Retina (tissue), 1 donor: ENCODE data around the gene MED8.

Experiments used
- DNase-seq: peaks from one replicate; pipeline ENCODE4 v3.0.0-alpha.2; 2016

Gene MED8

DNA sequence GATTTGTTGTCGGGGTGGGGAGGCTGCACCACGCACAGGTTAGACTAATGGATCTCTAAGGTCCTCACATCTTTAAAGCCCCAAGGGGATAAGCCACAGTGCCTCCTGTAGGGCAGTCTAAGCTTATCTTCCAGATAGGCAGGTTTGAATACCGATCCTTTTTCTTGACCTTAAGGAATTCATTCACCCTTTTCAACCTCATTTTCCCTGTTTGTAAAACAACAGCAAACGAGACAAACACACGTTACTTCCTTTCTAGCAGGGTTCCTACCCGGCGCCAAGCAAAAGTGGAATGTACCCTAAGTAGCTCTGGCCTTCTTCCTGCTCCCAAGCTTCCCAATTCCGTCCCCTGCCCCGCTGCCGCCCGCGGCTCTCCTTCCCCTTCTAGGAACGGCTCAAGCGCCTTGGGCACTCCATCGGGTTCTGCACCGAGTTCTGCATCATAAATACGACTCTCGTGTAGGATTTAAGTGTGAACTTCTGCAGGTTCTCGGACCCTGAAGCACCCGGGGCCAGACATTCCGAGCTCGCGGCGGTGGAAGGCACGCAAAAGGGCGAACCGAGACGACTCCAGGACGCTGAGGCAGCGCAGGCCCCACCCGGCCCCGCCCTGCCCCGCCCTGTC lies 31.4 kb downstream of the MED8 start:
- DNase-seq: peak; percentile 64

DNA sequence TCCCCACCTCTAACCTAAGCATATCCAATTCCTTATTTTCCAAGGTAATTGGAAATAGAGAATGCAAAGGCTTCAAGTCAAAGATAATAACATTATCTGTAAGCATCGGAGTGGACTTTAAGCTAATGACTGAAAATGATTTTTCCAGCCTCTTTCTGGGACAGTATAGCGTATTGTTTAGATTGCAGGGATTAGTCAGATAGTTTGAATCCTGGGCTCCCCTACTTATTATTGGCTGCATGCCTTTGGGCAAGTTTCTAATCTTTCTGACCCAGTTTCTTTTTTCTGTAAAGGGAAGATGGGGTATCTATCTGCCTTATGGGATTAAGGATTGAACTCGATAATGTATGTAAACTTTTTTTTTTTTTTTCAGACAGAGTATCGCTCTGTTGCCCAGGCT lies 32.3 kb downstream of the MED8 start:
- DNase-seq: no peak

DNA sequence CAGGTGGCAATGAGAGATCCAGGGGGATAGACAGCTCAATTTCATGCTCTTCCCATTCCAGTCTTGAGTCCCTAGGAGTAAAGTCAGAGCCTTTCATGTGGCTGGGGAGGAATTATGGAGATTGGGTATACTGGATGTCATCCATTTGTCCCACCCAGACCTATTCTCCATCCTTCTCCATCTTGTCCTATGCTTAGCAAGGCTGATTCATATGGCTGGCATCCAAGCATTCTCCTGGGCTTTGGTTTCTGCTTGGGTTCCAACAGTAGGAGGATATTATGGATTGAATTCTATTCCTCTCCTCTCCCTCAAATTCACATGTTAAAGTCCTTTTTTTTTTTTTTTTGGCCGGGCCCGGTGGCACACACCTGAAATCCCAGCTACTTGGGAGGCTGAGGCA lies 34.7 kb downstream of the MED8 start:
- no peak for DNase-seq

GRCh38 chr1:43354471-43354870 lies 35.1 kb downstream of the MED8 start:
- DNase-seq: no peak

- no peak for DNase-seq
Measured at GRCh38 chr1:43352881-43353280, 36.7 kb downstream of the MED8 start.

GRCh38 chr1:43352351-43352705 lies 37.3 kb downstream of the MED8 start:
- DNase-seq: no peak

DNA sequence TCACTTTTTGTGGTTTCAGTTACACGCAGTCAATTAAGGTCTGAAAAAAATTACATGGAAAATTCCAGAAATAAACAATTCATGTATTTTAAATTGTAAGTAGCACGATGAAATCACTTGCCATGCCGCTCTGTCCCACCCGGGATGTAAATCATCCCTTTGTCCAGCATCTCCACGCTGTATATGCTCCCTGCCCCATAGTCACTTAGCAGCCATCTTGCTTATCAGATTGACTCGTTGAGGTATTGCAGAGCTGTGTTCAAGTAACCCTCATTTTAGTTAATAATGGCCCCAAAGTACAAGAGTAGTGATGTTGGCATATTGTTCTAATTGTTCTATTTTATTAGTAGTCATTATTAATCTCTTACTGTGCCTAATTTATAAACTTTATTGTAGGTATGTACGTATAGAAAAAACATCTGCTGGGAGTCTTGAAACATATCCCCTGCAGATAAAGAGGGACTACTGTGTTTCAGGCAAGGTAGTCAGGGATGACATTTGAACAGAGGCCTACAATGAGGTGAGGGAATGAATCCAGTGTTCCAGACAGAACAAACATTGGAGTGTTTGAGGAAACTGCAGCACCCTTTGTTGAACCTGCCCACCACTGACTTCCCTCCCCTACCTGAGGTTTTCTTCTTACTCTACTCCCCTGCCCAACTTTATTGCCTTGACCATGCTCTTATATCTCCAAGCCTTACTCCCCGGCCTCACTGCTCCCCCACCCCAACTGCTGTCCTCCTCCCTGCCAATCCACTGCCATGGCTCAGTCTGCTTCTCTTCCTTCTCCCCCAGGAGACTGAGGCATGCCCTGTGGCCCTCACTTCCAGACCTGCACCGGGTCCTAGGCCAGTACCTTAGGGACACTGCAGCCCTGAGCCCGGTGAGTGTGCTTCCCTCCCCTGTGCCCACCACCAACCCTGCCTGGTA lies 37.9 kb downstream of the MED8 start:
- no peak for DNase-seq

- DNase-seq: no peak
Measured at GRCh38 chr1:43350976-43351375, 38.6 kb downstream of the MED8 start.

DNA sequence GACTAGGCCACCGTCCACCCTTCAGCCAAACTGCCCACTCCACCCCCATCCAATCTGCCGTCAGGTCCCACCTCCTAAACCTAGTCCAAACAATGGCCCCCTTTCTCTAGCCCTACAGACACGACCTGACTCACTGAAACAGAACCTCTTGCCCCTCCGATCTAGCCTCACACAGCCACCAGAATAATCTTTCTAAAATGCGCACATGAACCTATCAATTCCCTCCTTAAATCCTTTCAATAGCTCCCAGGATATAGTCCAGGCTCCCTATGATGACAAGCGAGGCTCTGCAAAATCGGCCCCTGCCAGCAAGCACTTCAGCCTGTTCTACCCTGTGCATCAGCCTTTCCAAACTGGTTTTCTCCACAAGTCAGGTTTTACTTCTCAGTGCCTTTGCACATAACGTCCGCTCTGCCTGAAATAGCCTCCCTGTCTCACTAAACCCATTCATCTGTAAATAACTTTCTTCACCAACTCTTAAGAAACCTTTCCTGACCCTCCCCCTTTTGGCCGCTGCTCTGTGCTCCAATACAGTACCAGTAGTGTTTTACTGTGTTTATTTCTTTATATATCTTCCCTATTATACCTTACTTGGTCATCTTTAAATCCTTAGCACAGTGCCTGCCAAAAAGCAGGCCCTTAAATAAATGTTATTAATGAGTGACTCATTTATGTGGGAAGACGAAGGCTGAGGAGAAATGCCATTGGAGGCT lies 39.9 kb downstream of the MED8 start:
- no peak for DNase-seq

GRCh38 chr1:43348809-43349593 lies 40.6 kb downstream of the MED8 start:
- peak; percentile 86 for DNase-seq

DNA sequence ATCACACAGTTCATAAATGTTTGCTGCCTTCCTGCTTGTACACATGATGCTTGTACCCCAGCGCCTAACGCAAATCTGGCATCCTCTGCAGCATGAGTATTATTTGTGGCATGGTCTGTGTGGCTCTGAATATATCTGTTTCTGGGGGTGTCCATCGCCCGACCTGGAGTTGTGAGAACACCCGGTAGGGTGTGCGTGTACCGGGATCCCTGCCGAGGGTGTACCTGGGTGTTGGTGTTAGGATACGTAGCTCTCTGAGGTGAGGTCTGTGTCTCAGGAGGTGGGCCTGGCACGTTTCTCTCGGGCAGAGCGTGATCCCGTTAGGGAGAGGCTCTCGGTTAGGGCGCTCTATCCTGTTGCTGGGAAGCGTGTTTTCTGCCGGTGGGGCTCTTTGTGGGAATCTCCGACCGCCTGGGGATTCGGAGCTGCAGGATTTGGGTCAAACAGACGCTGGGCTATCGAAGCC lies 41.2 kb downstream of the MED8 start:
- no peak for DNase-seq

DNA sequence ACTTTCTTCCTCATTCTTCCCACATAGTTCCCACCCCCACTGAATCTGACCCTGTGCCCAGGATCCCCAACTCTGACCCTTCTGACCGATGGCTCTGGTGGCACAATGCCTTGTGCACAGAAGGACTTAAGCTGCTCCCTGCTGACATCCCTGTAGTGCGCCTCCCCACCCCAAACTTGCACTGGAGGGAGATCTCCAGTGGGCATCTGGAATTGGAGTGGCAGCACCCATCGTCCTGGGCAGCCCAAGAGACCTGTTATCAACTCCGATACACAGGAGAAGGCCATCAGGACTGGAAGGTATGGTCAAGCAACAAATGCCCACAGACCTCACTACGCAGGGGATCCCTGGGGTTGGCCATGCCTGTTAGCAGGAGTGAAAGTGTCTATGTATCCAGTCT lies 43.0 kb downstream of the MED8 start:
- DNase-seq: no peak

DNA sequence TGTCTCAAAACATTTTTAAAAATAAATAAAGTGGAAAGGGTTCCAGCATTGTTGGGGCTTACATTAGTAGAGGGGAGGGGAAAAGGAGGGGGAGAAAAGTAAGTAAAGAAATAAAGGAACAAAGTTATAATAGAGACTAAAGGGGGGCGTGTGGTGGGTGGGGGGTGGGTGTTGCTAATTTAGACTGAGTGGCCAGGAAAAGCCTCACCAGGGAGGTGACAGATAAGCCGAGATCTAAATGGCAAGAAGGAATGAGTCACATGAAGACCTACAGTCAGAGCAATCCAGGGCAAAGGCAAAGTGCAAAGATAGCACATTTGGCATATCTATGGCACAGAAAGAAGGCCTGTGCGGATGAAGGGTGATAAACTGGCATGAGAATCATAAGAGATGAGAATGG lies 44.5 kb downstream of the MED8 start:
- no peak for DNase-seq

- DNase-seq: no peak
Measured at GRCh38 chr1:43344267-43344850, 45.2 kb downstream of the MED8 start.

DNA sequence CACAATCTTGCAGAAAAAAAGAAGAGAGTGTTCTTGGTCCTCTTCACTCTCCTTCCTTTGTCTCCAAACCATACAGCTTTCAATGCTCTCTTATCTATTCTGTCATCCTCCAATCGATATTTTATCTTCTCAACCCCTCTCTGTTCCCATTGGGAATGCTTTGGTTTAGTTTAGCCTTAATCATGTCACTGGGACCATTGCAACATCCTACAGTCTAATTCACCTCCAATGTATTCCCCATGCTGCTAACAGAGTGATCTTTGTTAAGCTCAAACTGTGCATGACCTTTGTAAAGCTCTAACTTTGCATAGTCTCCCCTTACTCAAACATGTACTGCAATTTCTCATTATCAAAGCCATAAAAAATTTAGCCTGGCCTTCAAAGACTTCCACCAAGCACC lies 49.0 kb downstream of the MED8 start:
- no peak for DNase-seq

- DNase-seq: no peak
Measured at GRCh38 chr1:43339584-43340232, 49.9 kb downstream of the MED8 start.

DNA sequence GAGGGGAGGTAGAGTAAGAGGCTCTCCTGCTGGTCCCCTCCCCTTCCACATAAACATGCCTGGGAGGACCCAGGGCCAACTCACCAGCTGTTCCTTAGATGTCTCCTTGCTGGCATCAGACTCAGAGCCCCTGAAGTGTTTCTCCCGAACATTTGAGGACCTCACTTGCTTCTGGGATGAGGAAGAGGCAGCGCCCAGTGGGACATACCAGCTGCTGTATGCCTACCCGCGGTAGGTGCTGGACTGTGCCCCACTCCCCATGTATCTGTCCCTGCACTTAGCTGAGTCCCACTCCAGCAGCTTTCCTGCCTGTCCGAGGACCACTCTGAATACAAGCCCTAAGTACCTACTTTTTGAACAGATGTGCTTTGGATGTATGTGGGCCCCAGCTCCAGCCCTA lies 51.6 kb downstream of the MED8 start:
- DNase-seq: no peak

GRCh38 chr1:43337588-43337987 lies 52.0 kb downstream of the MED8 start, which contains the start of gene MPL:
TSS of gene MPL (plus strand) at chr1:43337818. CDS start at chr1:43337849, 31 bp downstream.
- DNase-seq: no peak

- DNase-seq: no peak
Measured at GRCh38 chr1:43334453-43335205, 55.0 kb downstream of the MED8 start.
